Activated CD4-positive, alpha-beta T cell treated with anti-CD3 and anti-CD28 coated beads for 48 hours (primary cell): ENCODE data around the gene STK38L.

ENCODE experiments used
- DNase-seq: peaks from one replicate; pipeline ENCODE4 v3.0.0-alpha.2; 2020

The STK38L gene

DNA sequence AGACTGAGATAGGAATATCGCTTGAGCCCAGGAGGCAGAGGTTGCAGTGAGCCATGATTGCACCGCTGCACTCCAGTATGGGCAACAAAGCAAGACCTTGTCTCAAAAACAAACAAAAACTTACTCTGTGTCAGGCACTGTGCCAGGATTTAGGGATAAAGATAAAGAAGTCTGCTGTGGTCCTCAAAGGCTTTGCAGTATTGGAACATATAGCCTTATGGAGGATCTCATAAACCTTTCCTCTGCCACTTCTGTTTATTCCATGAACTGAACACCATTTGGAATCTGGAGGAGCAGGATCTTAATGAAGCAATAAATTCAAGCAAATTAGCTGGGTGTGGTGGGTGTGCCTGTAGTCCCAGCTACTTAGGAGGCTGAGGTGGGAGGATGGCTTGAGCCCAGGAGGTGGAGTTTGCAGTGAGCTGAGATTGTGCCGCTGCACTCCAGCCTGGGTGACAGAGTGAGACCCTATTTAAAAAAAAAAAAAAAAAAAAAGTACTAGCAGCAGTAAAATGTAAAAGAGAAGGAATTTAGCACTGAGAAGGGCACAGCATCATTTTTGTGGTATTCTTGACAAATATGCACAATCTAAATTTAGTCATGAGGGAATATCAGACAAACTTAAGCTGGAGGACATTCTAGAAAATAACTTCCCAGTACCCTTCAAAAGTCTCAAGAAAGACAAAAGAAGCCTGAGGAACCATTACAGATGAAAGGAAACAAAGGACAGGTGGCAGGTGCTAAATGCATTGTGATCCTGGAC lies 115.7 kb downstream of the STK38L start:
- no peak for DNase-seq

DNA sequence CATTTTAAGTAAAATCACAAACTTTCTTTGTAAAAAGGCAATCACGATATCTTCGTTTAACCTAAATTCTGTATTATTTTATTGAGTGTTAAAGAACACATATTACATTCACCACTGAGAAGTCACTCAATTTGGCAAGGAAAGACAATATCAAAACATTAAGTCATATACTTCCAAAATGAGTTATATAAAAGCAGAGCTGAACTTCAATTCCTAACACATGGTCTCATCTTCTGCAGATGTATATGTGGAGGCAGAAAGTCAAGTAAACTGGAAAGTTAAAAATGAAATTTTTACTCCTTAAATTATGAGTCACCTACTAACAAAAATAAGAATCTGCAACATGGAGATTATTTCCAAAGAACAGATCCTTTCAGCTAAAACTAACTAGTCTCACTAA lies 117.3 kb downstream of the STK38L start:
- DNase-seq: no peak

DNA sequence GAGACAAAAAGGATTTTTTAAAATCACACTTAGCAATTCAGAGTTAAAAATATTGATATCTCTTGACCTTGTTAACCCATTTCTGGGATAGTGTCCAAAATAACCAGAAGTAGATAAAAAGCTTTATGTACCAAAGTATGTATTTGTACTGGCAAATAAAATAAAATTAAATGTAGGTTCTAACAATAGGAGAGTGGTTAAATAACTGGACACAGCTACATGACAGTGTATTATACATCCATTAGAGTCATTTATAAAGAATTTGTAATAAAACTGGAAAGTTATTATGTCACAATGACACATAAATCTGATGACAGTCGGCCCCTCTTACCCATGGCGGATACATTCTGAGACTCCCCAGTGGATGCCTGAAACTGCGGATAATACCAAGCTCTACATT lies 122.5 kb downstream of the STK38L start:
- DNase-seq: no peak

DNA sequence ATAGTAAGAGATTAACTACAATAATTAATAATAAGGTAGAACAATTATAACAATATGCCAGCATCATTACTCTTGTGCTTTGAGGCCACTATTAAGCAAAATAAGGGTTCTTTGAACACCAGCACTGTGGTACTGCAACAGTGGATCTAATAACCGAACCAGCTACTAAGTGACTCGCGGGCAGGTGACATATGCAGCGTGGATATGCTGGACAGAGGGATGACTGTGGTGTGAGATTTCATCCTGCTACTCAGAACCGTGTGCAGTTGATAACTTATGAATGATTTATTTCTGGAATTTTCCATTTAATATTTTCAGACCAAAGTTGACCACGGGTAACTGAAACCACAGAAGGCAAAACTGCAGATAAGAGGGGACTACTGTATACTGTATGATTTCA lies 123.0 kb downstream of the STK38L start:
- no peak for DNase-seq
